GM19395 (cell line): ENCODE measurements around the gene DYNLRB2.

Source experiments
- ATAC-seq: cut with Tn5 transposase; IDR thresholded peaks from one replicate; pipeline ENCODE4 v1.9.1; 2021; ENCODE audit warnings: mild to moderate bottlenecking, moderate library complexity; ENCODE audit not compliant: unreplicated experiment

DYNLRB2 gene

GRCh38 chr16:80540516-80541305, at the start of gene DYNLRB2:
Gene DYNLRB2, plus strand, starts transcription at chr16:80540993. Its CDS starts 84 bp downstream, at chr16:80541077.
- ATAC-seq = peak; percentile 98

GRCh38 chr16:80500116-80500859, 40.5 kb upstream of the DYNLRB2 start:
- no peak for ATAC-seq

GRCh38 chr16:80500961-80501525, 39.8 kb upstream of the DYNLRB2 start:
- ATAC-seq = no peak

GRCh38 chr16:80503107-80503506, 37.7 kb upstream of the DYNLRB2 start:
- ATAC-seq = no peak

- no peak for ATAC-seq
Measured at GRCh38 chr16:80507538-80507937, 33.3 kb upstream of the DYNLRB2 start.

GRCh38 chr16:80509872-80510271, 30.9 kb upstream of the DYNLRB2 start:
- ATAC-seq = no peak

GRCh38 chr16:80511824-80512592, 28.8 kb upstream of the DYNLRB2 start:
- no peak for ATAC-seq

GRCh38 chr16:80512593-80512853, 28.3 kb upstream of the DYNLRB2 start:
- ATAC-seq = no peak

GRCh38 chr16:80515374-80515773, 25.4 kb upstream of the DYNLRB2 start:
- ATAC-seq = no peak

GRCh38 chr16:80517846-80518245, 22.9 kb upstream of the DYNLRB2 start:
- no peak for ATAC-seq

- ATAC-seq = no peak
Measured at GRCh38 chr16:80518436-80518835, 22.4 kb upstream of the DYNLRB2 start.

- ATAC-seq = no peak
Measured at GRCh38 chr16:80519189-80519588, 21.6 kb upstream of the DYNLRB2 start.

- no peak for ATAC-seq
Measured at GRCh38 chr16:80525420-80525819, 15.4 kb upstream of the DYNLRB2 start.

GRCh38 chr16:80526418-80527061, 14.3 kb upstream of the DYNLRB2 start:
- ATAC-seq = peak; percentile 72

GRCh38 chr16:80527297-80527696, 13.5 kb upstream of the DYNLRB2 start:
- ATAC-seq = peak; percentile 72

- ATAC-seq = no peak
Measured at GRCh38 chr16:80530479-80530878, 10.3 kb upstream of the DYNLRB2 start.

- no peak for ATAC-seq
Measured at GRCh38 chr16:80536238-80536637, 4.6 kb upstream of the DYNLRB2 start.

- no peak for ATAC-seq
Measured at GRCh38 chr16:80541306-80541694, 507 bp downstream of the DYNLRB2 start.

- ATAC-seq = no peak
Measured at GRCh38 chr16:80543162-80543561, 2.4 kb downstream of the DYNLRB2 start.

- no peak for ATAC-seq
Measured at GRCh38 chr16:80544326-80544725, 3.5 kb downstream of the DYNLRB2 start.

- ATAC-seq = no peak
Measured at GRCh38 chr16:80546249-80546648, 5.5 kb downstream of the DYNLRB2 start.
